WTC11 (cell line): ENCODE results near the gene IRAK4. TPM values are rescaled to one million over a fixed set of nuclear protein-coding genes. Genes with fewer than 3 reads are reported as not detected.
A peak's percentile ranks its signal among the peaks of the same experiment; 100 is the strongest.

ENCODE experiments used
- ATAC-seq: fragments of 200-7000 bp; cut with Tn5 transposase; 2 replicates; pipeline ENCODE4 v1.10.0; 2021; ENCODE audit warnings: mild to moderate bottlenecking, moderate library complexity
- CTCF ChIA-PET: fragments of 300-600 bp; sonication (Branson Sonifier 250); formaldehyde crosslinking; loops from one replicate; lab custom pipeline; 2021; ENCODE audit warnings: antibody characterized with exemption; lab: Charles Lee
- POLR2A ChIA-PET: fragments of 350-600 bp; sonication (Branson Sonifier 250); formaldehyde crosslinking; loops from one replicate; lab custom pipeline; 2021; ENCODE audit warnings: antibody characterized with exemption; lab: Charles Lee
- DNase-seq: peaks from one replicate; pipeline ENCODE4 v3.0.0; 2021; ENCODE audit warnings: low spot score
- H3K27ac Mint-ChIP-seq: 2 replicates; pipeline ENCODE4 v1.8.0; 2021; ENCODE audit warnings: mixed read lengths
- H3K27me3 Mint-ChIP-seq: 2 replicates; pipeline ENCODE4 v1.8.0; 2021; ENCODE audit warnings: low read depth, mild to moderate bottlenecking, moderate library complexity, mixed read lengths
- H3K36me3 Mint-ChIP-seq: 2 replicates; pipeline ENCODE4 v1.8.0; 2021; ENCODE audit warnings: mixed read lengths
- H3K4me1 Mint-ChIP-seq: 2 replicates; pipeline ENCODE4 v1.8.0; 2022; ENCODE audit warnings: mixed read lengths
- H3K4me3 Mint-ChIP-seq: 2 replicates; pipeline ENCODE4 v1.8.0; 2021; ENCODE audit warnings: mild to moderate bottlenecking, moderate library complexity, mixed read lengths
- H3K9me3 Mint-ChIP-seq: 2 replicates; pipeline ENCODE4 v1.8.0; 2021; ENCODE audit warnings: mixed read lengths
- CREM ChIP-seq: sonication (generic); formaldehyde crosslinking; IDR thresholded peaks from 2 replicates; pipeline ENCODE4 v1.8.1; 2022; ENCODE audit warnings: mild to moderate bottlenecking, missing genetic modification reagents, moderate library complexity
- FOXP4 ChIP-seq: sonication (generic); formaldehyde crosslinking; IDR thresholded peaks from 2 replicates; pipeline ENCODE4 v1.8.0; 2022; ENCODE audit warnings: mild to moderate bottlenecking, missing genetic modification reagents
- HMGA2 ChIP-seq: fragments of 250-450 bp; sonication (Bioruptor Pico); IDR thresholded peaks from 2 replicates; pipeline ENCODE4 v1.4.0; 2021; ENCODE audit warnings: mild to moderate bottlenecking, moderate library complexity
- IRF2 ChIP-seq: sonication (generic); formaldehyde crosslinking; IDR thresholded peaks from 2 replicates; pipeline ENCODE4 v1.8.0; 2022; ENCODE audit warnings: low read depth, missing genetic modification reagents, borderline replicate concordance
- JAZF1 ChIP-seq: fragments of 250-450 bp; sonication (Bioruptor Pico); IDR thresholded peaks from 2 replicates; pipeline ENCODE4 v1.9.0; 2021; ENCODE audit warnings: moderate library complexity, mild to moderate bottlenecking, inconsistent platforms
- KAT7 ChIP-seq: sonication (generic); formaldehyde crosslinking; IDR thresholded peaks from 2 replicates; pipeline ENCODE4 v1.8.1; 2023; ENCODE audit warnings: missing genetic modification reagents, mild to moderate bottlenecking, borderline replicate concordance
- MLX ChIP-seq: sonication (generic); formaldehyde crosslinking; IDR thresholded peaks from 2 replicates; pipeline ENCODE4 v1.8.1; 2023; ENCODE audit warnings: mild to moderate bottlenecking, missing genetic modification reagents, moderate library complexity
- MYBL2 ChIP-seq: sonication (generic); formaldehyde crosslinking; IDR thresholded peaks from 2 replicates; pipeline ENCODE4 v1.8.1; 2023; ENCODE audit warnings: mild to moderate bottlenecking, moderate library complexity, missing genetic modification reagents
- NR1H2 ChIP-seq: sonication (generic); formaldehyde crosslinking; IDR thresholded peaks from 2 replicates; pipeline ENCODE4 v1.9.0; 2021; ENCODE audit warnings: mild to moderate bottlenecking, moderate library complexity, missing genetic modification reagents
- RORB ChIP-seq: fragments of 250-450 bp; sonication (Bioruptor Pico); IDR thresholded peaks from 2 replicates; pipeline ENCODE4 v1.9.0; 2021; ENCODE audit warnings: mild to moderate bottlenecking
- SP1 ChIP-seq: sonication (generic); formaldehyde crosslinking; conservative IDR thresholded peaks from 2 replicates; pipeline ENCODE4 v1.8.1; 2022; ENCODE audit warnings: missing genetic modification reagents
- STAT6 ChIP-seq: sonication (generic); formaldehyde crosslinking; conservative IDR thresholded peaks from 2 replicates; pipeline ENCODE4 v1.8.1; 2023; ENCODE audit warnings: mild to moderate bottlenecking, low read depth, missing genetic modification reagents, moderate library complexity
- TP53 ChIP-seq: sonication (generic); formaldehyde crosslinking; IDR thresholded peaks from 2 replicates; pipeline ENCODE4 v1.8.1; 2023; ENCODE audit warnings: mild to moderate bottlenecking, missing genetic modification reagents
- ZMAT4 ChIP-seq: fragments of 250-450 bp; sonication (Bioruptor Pico); IDR thresholded peaks from 2 replicates; pipeline ENCODE4 v1.9.0; 2021; ENCODE audit warnings: mild to moderate bottlenecking
- ZNF138 ChIP-seq: sonication (generic); formaldehyde crosslinking; conservative IDR thresholded peaks from 2 replicates; pipeline ENCODE4 v1.8.1; 2022; ENCODE audit warnings: mild to moderate bottlenecking, moderate library complexity, missing genetic modification reagents
- ZNF232 ChIP-seq: sonication (generic); formaldehyde crosslinking; IDR thresholded peaks from 2 replicates; pipeline ENCODE4 v1.8.0; 2022; ENCODE audit warnings: mild to moderate bottlenecking, missing genetic modification reagents
- ZNF281 ChIP-seq: sonication (generic); formaldehyde crosslinking; IDR thresholded peaks from 2 replicates; pipeline ENCODE4 v1.8.0; 2023; ENCODE audit warnings: mild to moderate bottlenecking, missing genetic modification reagents
- ZNF512 ChIP-seq: sonication (generic); formaldehyde crosslinking; IDR thresholded peaks from 2 replicates; pipeline ENCODE4 v1.8.1; 2022; ENCODE audit warnings: missing genetic modification reagents, borderline replicate concordance
- ZSCAN18 ChIP-seq: fragments of 250-450 bp; sonication (Bioruptor Pico); IDR thresholded peaks from 2 replicates; pipeline ENCODE4 v2.1.2; 2022; ENCODE audit warnings: mild to moderate bottlenecking, moderate library complexity
- total RNA-seq: library from RNA; stranded (reverse); gene quantifications from 3 replicates; pipeline ENCODE4 v1.2.3, GENCODE V29; 2021

IRAK4 gene
- total RNA-seq, 1 experiment from 2014 or later: 6.5 TPM

- TF ChIP-seq SP1 (CRISPR knock-in tag) (peak; percentile 28; the same call in 1 of the 2 replicates), ZNF512 (CRISPR knock-in tag) (no peak), NR1H2 (CRISPR knock-in tag) (no peak), MLX (no peak)
Measured at GRCh38 chr12:43758728-43759563, at the start of gene IRAK4, which contains the start of gene PUS7L (continued).

GRCh38 chr12:43711348-43711747, 47.4 kb upstream of the IRAK4 start:
- POLR2A ChIA-PET: no interaction called here
- no peak for ATAC-seq
- no peaks in the 10 kb centered on the region for H3K4me1 Mint-ChIP-seq
- peaks cover 30% of the 10 kb centered on the region for H3K9me3 Mint-ChIP-seq
- no peak for DNase-seq
- no peaks in the 10 kb centered on the region for H3K27me3 Mint-ChIP-seq
- peaks cover 11% of the 10 kb centered on the region for H3K36me3 Mint-ChIP-seq
- CTCF ChIA-PET: no interaction called here
- TF ChIP-seq RORB: no peak
- no peak for TF ChIP-seq ZNF232
- TF ChIP-seq MYBL2 (CRISPR knock-in tag): no peak
- no peak for TF ChIP-seq ZNF281 (CRISPR knock-in tag)
- TF ChIP-seq STAT6 (CRISPR knock-in tag): no peak
- TF ChIP-seq ZNF138 (CRISPR knock-in tag): no peak
- TF ChIP-seq HMGA2: no peak
- TF ChIP-seq JAZF1 (CRISPR knock-in tag): no peak
- no peak for TF ChIP-seq ZMAT4 (CRISPR knock-in tag)
- no peak for TF ChIP-seq ZSCAN18 (CRISPR knock-in tag)
- TF ChIP-seq FOXP4: no peak
- TF ChIP-seq CREM (CRISPR knock-in tag): no peak
- no peak for TF ChIP-seq NR1H2 (CRISPR knock-in tag)
- no peak for TF ChIP-seq IRF2
- no peak for TF ChIP-seq KAT7 (CRISPR knock-in tag)
- no peak for TF ChIP-seq TP53 (CRISPR knock-in tag)
- no peak overlapping the region for H3K4me3 Mint-ChIP-seq
- H3K27ac Mint-ChIP-seq: no peak overlapping the region
